HEK293T (cell line): ENCODE results near the gene RBMS2.

Experiments
- CTCF ChIA-PET: fragments of 350-600 bp; formaldehyde crosslinking; extraction: SDS; loops from one replicate; lab custom pipeline; 2021; ENCODE audit warnings: antibody characterized with exemption, inconsistent platforms; lab: Yijun Ruan, JAX
- POLR2A ChIA-PET: fragments of 350-600 bp; formaldehyde crosslinking; extraction: SDS; loops from one replicate; lab custom pipeline; 2020; ENCODE audit warnings: antibody characterized with exemption, inconsistent platforms; lab: Yijun Ruan, JAX
- DNase-seq: peaks from one replicate; pipeline ENCODE4 v3.0.0; 2012; ENCODE audit warnings: mixed read lengths; ENCODE audit errors: extremely low spot score
- ARNT ChIP-seq: fragments of 450-650 bp; IDR thresholded peaks from 2 replicates; pipeline ENCODE4 v1.6.1; 2017; ENCODE audit warnings: mild to moderate bottlenecking
- BHLHE40 ChIP-seq: fragments of 450-650 bp; IDR thresholded peaks from 2 replicates; pipeline ENCODE4 v1.6.1; 2016; ENCODE audit warnings: mild to moderate bottlenecking, moderate library complexity, borderline replicate concordance
- CTBP1 ChIP-seq: fragments of 450-650 bp; IDR thresholded peaks from 2 replicates; pipeline ENCODE4 v1.6.1; 2016; ENCODE audit warnings: borderline replicate concordance
- ELF4 ChIP-seq: fragments of 450-650 bp; IDR thresholded peaks from 2 replicates; pipeline ENCODE4 v1.6.1; 2017; ENCODE audit warnings: antibody characterized with exemption
- FOXA1 ChIP-seq: fragments of 450-650 bp; IDR thresholded peaks from 2 replicates; pipeline ENCODE4 v1.6.1; 2016; ENCODE audit warnings: mild to moderate bottlenecking
- FOXK2 ChIP-seq: fragments of 450-650 bp; IDR thresholded peaks from 2 replicates; pipeline ENCODE4 v1.6.1; 2016; ENCODE audit warnings: mild to moderate bottlenecking
- FOXM1 ChIP-seq: fragments of 450-650 bp; IDR thresholded peaks from 2 replicates; pipeline ENCODE4 v1.6.1; 2017; ENCODE audit warnings: mild to moderate bottlenecking, borderline replicate concordance
- HDGF ChIP-seq: fragments of 450-650 bp; IDR thresholded peaks from 2 replicates; pipeline ENCODE4 v1.6.1; 2017; ENCODE audit warnings: antibody characterized with exemption, borderline replicate concordance
- L3MBTL2 ChIP-seq: fragments of 450-650 bp; conservative IDR thresholded peaks from 2 replicates; pipeline ENCODE4 v1.6.1; 2016; ENCODE audit warnings: mild to moderate bottlenecking
- LEF1 ChIP-seq: fragments of 450-650 bp; IDR thresholded peaks from 2 replicates; pipeline ENCODE4 v1.6.1; 2017; ENCODE audit warnings: mild to moderate bottlenecking, borderline replicate concordance
- NFRKB ChIP-seq: fragments of 450-650 bp; IDR thresholded peaks from 2 replicates; pipeline ENCODE4 v1.6.1; 2016; ENCODE audit warnings: mild to moderate bottlenecking, moderate library complexity
- SP1 ChIP-seq: fragments of 450-650 bp; IDR thresholded peaks from 2 replicates; pipeline ENCODE4 v1.6.1; 2017
- SUZ12 ChIP-seq: fragments of 450-650 bp; IDR thresholded peaks from 2 replicates; pipeline ENCODE4 v1.6.1; 2016; ENCODE audit warnings: mild to moderate bottlenecking
- TARDBP ChIP-seq: fragments of 450-650 bp; IDR thresholded peaks from 2 replicates; pipeline ENCODE4 v1.6.1; 2016
- ZNF384 ChIP-seq: fragments of 450-650 bp; IDR thresholded peaks from 2 replicates; pipeline ENCODE4 v1.6.1; 2016
- TF ChIP-seq, protein P1 (sequence below): fragments of 450-650 bp; IDR thresholded peaks from 2 replicates; pipeline ENCODE4 v1.6.1; 2016

RBMS2 gene

DNA sequence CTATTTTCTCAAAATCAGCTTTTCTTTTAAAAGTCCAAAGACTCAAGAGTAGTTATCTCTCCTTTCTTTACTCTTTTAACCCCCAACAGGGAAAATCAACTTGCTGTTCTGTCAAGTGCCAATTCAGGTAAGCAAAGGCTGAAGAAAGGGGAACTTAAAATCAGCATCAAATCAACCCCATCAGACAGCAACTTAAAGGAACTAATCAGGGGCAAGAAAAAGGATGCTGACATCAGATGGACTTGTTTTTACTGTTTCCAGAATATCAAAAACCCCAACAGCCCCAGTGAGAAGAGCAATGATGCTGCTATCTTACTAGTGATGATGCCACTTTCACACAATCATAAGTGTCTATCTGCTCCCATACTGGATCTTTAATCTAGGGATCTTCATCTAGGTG lies 105.1 kb downstream of the RBMS2 start:
- CTCF ChIA-PET = interaction anchor here (1.3 kb wide), 1 partner anchor 10 kb away, joined by 7 read pairs; no protein-coding TSS in a partner anchor
- POLR2A ChIA-PET = no interaction called here
- TF ChIP-seq HDGF (no peak), CTBP1 (no peak), SP1 (no peak), BHLHE40 (no peak), FOXA1 (no peak), TARDBP (no peak)
- no peak for DNase-seq

DNA sequence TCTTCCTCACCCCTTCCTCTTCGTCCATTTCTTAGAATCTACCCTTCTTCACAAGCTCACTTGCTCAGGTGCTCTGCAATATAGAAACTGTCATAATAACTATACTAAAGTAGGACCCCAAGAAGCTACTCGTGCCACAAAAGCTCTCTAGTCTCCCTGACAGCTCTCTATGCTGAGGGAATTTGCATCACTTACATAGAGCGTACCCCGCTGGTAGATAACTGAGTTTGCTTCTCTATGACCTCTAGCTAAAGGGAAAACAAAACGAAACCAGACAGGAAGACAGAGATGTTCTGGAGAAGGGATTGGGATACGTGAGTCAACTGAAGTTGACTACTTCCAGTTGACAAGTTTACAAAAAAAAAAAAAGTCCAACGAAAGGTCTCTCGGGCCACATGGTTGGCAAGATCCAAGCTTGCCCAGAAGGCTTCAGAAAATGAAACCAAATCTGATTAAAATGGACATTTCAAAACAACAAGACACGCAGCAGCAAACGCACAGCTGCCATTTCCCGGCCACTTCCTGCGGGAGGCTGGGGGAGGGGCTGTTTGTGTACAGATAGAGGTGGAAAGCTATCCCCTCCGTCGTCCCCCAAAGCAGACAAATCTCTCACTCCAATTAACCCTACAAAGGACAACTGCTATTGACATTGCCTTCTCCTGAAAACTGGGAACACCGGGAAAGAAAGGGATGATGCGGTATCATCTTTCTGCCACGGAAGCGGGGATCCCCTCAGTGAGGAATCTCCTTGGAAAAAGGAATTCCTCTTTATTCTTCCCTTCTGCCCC lies 107.2 kb downstream of the RBMS2 start:
- ChIA-PET POLR2A (interaction anchor here (0.9 to 2.3 kb wide), 7 partner anchors 8 to 105 kb away, joined by 3 to 13 read pairs (median 6); partner anchors contain the start of genes ATP5F1B, NACA and PTGES3), CTCF (interaction anchor here (0.7 to 1.9 kb wide), 3 partner anchors 8 to 115 kb away, joined by 3 to 12 read pairs (median 5); no protein-coding TSS in a partner anchor)
- TF ChIP-seq FOXK2 = no peak
- TF ChIP-seq L3MBTL2 = no peak
- no peak for TF ChIP-seq LEF1
- TF ChIP-seq TARDBP = no peak
- TF ChIP-seq ELF4 = no peak
- no peak for TF ChIP-seq NFRKB
- TF ChIP-seq CTBP1 = no peak
- no peak for TF ChIP-seq BHLHE40
- no peak for TF ChIP-seq ARNT
- no peak for TF ChIP-seq FOXM1
- no peak for TF ChIP-seq FOXA1
- no peak for TF ChIP-seq SP1
- TF ChIP-seq SUZ12 = no peak
- TF ChIP-seq, protein P1, sequence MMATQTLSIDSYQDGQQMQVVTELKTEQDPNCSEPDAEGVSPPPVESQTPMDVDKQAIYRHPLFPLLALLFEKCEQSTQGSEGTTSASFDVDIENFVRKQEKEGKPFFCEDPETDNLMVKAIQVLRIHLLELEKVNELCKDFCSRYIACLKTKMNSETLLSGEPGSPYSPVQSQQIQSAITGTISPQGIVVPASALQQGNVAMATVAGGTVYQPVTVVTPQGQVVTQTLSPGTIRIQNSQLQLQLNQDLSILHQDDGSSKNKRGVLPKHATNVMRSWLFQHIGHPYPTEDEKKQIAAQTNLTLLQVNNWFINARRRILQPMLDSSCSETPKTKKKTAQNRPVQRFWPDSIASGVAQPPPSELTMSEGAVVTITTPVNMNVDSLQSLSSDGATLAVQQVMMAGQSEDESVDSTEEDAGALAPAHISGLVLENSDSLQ = no peak
- TF ChIP-seq HDGF = no peak
- no peak for TF ChIP-seq ZNF384
- peak; percentile 39 for DNase-seq

DNA sequence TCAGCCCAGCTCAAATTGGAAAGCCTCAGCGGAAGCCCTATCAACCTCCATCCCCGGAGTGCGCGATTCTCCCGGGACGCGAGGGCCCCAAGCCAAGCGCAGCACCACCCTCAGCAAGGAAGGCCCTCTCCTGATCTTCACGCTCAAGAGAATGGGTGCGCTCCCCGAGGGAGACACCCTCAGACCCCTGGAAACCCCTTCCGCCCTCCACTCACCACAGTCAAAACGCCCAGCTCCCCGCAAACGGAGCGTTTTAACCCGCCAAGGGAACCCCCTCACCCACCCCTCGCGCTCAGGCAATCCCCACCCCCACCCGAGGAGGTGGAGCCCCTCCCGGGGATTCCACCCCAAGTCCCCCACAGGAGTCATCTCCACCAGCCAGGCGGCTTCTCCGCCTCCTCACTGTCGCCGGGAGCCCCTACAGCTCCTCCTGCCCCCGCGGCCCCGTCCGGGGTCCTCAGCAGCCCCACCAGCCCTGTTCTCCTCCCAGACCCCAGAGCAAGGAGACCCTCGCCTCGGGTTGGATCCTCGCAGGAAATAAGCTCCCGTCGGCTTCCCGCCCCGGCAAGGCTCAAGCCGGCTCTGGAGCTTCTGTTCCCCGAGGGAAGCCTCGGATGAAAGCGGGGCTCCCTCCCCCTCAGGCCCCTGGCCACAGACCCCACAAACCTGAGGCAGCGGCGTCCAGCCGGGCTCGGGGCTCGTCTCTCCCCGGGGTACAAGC lies 108.0 kb downstream of the RBMS2 start:
- TF ChIP-seq FOXK2 (no peak), ELF4 (no peak), SP1 (no peak), FOXM1 (no peak), LEF1 (no peak), L3MBTL2 (no peak), CTBP1 (no peak), HDGF (no peak), ZNF384 (no peak), BHLHE40 (no peak), TARDBP (no peak), FOXA1 (no peak), ARNT (no peak), SUZ12 (no peak), NFRKB (no peak)
- TF ChIP-seq, protein P1 = no peak
- DNase-seq = no peak
- ChIA-PET CTCF (no interaction called here), POLR2A (interaction anchor here (1.3 to 3.0 kb wide), 6 partner anchors 17 to 105 kb away, joined by 3 to 13 read pairs (median 8); partner anchors contain the start of genes ATP5F1B, NACA and PTGES3)

DNA sequence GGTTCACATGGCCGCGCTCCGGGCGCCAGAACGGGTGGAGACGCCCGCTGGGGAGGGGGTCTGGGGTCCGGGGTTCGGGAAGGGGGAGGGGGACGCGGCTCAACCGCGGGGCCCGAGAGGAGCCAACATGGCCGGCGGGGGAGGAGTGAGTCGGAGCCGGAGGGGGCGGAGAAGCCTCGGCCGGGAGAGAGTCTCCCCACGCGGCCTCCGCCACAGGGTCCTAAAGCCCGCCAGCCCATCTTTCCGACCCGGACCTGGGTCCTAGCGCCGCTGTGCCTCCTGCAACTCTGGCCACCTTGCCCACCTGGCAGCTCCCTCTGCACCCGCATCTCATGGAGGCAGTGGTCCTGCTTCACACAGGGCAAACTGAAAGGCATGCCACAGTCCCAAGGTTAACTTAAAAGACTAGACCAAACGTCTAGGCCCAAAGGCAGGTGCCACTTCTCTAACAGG lies 108.6 kb downstream of the RBMS2 start, which contains the start of gene BAZ2A:
TSS of gene BAZ2A (minus strand) at position 147 of the 453 bp plus-strand sequence. CDS start 12,796 bp downstream, outside the sequence.
- DNase-seq = peak; percentile 91
- POLR2A ChIA-PET = interaction anchor here (1.5 to 3.0 kb wide), 2 partner anchors 16 to 95 kb away, joined by 4 to 11 read pairs; partner anchors contain the start of genes ATP5F1B and NACA
- CTCF ChIA-PET = no interaction called here

More for the DNA sequence above, 108.6 kb downstream of the RBMS2 start, which contains the start of gene BAZ2A:
- TF ChIP-seq FOXA1 = no peak
- no peak for TF ChIP-seq BHLHE40
- TF ChIP-seq, protein P1 = no peak
- no peak for TF ChIP-seq HDGF
- no peak for TF ChIP-seq ELF4
- TF ChIP-seq L3MBTL2 = no peak
- TF ChIP-seq LEF1 = no peak
- 0 out of 2 replicates have a peak, but pooled peaks have one; percentile 37 for TF ChIP-seq ARNT
- TF ChIP-seq CTBP1 = no peak
- TF ChIP-seq NFRKB = no peak
- no peak for TF ChIP-seq SUZ12
- TF ChIP-seq SP1 = no peak
- no peak for TF ChIP-seq FOXK2
- peak; percentile 99 for TF ChIP-seq FOXM1
- TF ChIP-seq ZNF384 = no peak
